HG03045 (cell line): ENCODE data around the gene MORN5.

ENCODE experiments used
- ATAC-seq: cut with Tn5 transposase; IDR thresholded peaks from one replicate; pipeline ENCODE4 v1.9.1; 2021; ENCODE audit warnings: mild to moderate bottlenecking, moderate library complexity; ENCODE audit not compliant: unreplicated experiment

Gene MORN5

GRCh38 chr9:122143296-122143695, 16.4 kb upstream of the MORN5 start:
- ATAC-seq: no peak

- no peak for ATAC-seq
Measured at GRCh38 chr9:122143876-122144405, 15.8 kb upstream of the MORN5 start.

- no peak for ATAC-seq
Measured at GRCh38 chr9:122144836-122145591, 14.7 kb upstream of the MORN5 start.

DNA sequence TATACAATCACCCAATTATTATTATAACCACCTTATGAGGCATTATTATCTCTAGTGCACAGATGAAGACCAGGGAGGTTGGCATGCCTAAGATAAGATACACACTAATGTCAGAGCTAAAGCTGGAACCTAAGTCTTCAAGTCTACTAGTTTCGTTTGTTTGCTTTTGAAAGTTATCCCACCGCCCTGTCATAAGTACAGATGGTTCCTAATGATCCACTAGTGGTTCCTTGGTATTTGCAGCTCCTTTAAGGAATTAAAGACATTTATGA, 14.2 kb upstream of the MORN5 start:
- no peak for ATAC-seq

DNA sequence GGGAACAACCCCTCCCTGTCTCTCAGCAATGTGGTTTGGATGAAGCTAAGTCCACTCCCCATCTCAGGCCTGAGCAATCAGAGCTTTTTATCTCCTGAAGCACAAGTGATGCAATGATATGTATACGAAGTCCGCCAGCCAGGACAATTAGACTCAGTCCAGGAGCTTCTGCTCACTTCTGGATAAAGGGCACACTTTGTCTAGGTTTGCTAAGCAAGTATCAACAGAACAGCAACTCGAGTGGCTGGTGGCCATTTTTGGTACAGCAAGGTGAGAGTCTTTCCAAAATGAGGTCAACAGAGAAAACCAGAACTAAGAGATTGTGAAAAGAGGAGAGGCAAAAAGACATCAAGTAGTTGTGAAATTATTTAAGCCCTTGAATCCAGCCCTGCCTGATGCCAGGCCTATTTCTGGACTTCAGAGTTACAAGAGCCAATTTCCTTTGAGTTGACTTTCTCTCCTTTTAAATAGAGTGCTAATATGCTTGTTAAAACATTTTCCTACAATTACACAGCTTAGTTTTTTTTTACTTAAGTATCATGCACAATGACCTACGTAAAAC, 8.4 kb upstream of the MORN5 start:
- no peak for ATAC-seq

GRCh38 chr9:122155796-122156195, 3.9 kb upstream of the MORN5 start:
- no peak for ATAC-seq

DNA sequence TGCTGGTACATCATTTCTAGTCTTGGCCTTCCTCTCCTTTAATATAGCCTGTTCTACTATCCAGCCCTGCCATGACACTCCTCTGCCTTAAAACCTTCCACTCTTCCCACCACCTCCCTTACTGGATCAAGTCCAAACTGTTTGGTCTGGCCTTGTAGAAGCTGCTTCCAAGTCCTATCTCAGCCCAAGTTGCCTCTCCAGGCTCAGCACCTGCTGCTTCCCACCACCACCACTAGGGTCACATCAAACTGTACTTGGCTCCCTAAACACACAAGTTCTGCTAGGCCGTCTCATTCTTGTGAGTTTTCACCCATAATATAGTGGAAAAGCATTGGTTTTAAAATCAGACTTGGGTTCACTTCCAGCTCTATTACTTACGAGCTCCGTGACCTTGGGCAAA, 1.5 kb upstream of the MORN5 start:
- ATAC-seq: no peak

DNA sequence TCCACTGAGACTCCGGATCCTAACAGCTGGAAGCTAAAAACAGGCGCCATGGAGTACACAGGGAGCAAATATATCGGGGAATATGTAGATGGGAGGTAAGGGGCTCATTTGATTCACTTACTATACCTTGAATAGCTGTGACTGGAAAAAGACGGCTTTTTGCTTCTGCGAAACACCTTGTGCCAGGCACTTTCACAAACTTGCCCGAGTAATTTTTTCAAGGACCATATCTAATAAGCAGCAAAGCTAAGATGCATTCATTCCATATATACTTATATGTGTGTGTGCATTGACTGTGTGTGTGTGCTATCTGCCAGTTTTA, 178 bp downstream of the MORN5 start:
- no peak for ATAC-seq

DNA sequence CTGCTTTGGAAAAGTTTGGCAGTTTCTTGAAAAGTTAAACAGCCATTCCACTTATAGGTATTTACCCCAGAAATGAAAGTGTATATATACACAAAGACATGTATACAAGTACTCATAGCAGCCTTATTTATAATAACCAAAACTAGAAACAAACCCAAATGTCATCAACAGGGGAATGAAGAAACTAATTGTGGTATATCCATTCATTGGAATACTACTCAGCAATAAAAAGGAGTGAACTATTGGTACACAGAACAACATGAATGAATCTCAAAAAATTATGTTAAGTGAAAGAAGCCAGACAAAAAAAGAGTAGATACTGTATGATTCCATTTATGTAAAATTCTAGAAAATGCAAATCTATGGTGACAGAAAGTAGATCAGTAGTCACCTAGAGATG, 2.7 kb downstream of the MORN5 start:
- no peak for ATAC-seq

DNA sequence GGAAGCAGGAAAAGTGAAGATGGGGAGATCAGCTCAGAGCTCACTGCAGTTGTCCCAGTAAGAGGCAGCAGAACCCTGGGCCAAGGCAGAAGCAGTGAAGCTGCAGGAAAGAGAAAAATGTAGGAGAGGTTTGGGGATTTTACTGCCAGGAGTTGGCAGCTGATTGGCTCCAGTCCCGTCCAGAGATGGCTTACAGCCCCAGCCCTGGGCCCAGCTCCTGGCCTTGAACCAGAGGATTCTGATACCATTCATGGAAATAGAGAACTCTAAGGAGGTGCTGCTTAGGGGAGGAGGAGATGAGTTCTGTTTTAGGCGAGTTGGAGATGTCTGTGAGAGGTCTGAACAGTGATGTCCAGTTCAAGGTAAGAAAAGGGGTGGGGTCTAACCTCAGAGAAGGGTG, 4.6 kb downstream of the MORN5 start:
- ATAC-seq: no peak

GRCh38 chr9:122168356-122168755, 8.6 kb downstream of the MORN5 start:
- ATAC-seq: no peak

DNA sequence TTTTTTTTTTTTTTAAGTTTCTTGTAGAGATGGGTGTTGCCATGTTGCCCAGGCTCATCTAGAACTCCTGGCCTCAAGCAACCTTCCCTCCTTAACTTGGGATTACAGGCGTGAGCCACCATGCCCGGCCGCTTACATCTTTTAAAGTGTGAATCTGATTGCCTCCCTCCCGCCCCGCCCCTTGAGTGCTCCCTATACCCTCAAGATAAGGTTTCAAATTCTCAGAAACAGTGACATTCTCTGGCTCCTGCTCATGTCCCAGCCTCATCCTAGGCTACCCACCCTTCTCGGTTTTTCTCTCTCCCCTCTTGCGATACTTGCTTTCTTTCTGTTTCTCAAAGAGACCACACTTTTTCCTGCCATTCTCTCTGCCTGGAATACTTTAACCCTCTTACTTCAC, 12.4 kb downstream of the MORN5 start:
- ATAC-seq: no peak

- ATAC-seq: no peak
Measured at GRCh38 chr9:122173670-122174069, 14.0 kb downstream of the MORN5 start.

GRCh38 chr9:122176916-122177315, 17.2 kb downstream of the MORN5 start:
- no peak for ATAC-seq

DNA sequence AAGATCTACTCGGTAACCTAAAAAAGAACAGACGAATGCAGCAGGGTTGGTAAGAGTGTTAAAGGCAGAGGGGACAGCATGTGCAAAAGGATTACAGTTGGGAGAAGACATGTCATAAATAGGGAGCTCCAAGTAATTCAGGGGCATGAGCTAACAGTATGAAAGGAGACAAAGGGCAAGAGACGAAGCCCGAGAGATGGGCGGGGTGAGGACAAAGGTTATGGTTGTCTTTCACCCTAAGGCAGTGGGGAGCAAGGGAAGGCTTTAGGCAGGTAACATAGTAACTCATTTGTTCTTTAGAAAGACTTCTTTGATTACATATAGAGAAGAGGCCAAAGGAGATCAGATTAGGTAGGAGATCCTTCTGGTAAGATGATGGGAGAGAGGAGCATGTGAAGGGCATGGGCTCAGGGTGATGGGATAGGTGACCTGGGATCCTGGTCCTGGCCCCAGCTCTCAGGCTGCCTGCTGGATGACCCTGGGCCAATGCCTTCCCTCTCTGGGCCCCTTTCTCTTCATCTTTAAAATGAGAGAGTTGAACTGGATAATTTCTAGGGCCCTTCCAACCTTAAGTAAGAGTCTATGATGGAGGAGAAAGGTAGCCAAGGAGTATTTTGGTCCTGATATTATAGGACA, 19.5 kb downstream of the MORN5 start:
- ATAC-seq: no peak

DNA sequence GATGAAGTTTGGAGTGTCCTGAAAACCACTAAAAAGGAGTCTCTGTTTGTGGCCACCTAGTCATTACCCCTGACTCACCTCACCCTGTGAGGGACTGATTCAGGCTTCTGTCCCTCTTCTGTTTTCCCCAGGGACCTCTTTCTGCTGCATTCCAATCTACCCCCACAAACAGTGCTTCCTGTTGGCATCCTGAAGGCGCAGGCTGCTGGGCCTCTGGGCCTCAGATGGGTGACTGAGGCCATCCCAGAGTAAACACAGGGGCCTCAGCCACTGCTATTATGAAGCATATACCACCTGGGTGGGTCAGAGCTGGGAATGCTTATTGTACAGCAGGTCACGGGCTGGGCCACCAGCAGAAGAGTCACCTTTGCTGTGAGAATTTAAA, 20.0 kb downstream of the MORN5 start:
- no peak for ATAC-seq

DNA sequence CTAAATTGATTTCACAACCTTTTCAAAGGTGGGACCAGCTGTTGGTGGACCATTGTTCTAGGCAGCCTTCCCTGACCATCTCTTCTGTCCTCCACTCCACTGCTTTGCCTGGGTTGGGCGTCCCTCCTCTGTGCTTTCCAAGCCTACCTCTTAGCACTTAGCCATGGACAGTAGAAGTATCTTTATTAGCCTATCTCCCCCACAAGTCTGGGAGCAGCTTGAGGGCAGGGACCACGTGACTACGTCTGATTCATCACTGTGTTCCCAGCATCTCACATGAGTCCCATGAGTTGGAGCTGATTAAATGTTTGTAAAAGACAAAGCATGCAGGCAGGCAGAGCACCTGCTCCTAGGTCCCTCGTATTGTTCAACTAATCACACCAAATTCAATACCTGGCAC, 20.9 kb downstream of the MORN5 start:
- ATAC-seq: no peak

DNA sequence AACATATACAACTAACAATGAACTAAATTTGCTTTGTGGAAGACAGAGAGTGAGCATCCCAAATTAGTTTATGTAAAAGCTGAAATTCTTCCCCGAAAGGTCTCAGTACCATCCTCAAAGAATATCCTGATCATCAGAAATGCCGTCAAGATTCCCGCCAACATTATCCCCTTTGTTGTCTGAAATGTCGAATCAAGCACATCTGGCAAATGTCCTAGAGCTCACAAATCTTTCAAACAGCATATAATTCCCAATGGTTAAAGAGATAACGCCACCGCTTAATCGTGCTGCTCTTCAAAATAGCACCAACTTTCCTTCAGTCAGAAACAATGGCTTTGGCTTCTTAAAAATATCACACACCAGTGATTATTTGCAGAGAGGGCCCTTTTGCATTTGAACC, 23.8 kb downstream of the MORN5 start:
- no peak for ATAC-seq

GRCh38 chr9:122184551-122184950, 24.8 kb downstream of the MORN5 start:
- no peak for ATAC-seq

GRCh38 chr9:122186301-122186700, 26.6 kb downstream of the MORN5 start:
- ATAC-seq: no peak

DNA sequence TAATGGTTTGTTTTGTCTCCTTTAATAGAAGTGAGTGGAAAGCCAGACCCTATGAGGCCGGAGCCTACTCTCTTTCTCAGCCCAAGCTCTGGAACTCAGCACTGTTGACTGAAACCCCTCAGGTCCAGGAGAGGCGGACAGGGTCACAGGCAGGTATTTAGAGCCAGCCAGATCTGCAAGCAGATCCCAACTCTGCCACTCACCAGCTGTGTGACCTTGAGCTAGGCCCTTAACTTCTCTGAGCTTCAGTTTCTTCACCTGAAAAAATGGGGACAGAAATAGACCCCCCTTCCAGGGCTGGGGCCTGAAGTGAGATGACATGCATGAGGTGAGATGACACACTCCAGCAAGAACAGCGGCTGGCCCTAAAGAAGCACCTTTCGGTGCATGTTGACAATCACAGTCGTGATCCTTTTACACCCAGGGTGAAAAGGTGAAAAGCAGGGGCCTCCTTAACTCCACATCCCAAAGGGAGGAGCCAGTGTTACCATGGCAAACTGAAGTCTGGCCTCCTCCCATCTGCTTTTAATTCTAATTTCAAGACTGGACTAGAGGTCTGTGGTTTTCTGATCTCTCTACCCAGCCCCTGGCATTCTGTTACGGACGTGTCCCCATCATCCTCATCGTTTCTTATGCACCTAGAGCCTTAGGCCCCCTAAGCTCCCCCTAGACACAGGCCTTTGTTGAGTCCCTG, 27.2 kb downstream of the MORN5 start:
- no peak for ATAC-seq

GRCh38 chr9:122188369-122188768, 28.7 kb downstream of the MORN5 start:
- ATAC-seq: no peak
